Liver (tissue), 3 donors: Measurements from ENCODE around the gene EFNA3.
A peak's percentile ranks its signal among the peaks of the same experiment; 100 is the strongest.

Experiments
- CTCF ChIP-seq: fragments of 150-350 bp; IDR thresholded peaks from 2 replicates; pipeline ENCODE4 v1.5.1; 2017; ENCODE audit warnings: improper control_type of control experiment, low read depth, low read length; ENCODE audit not compliant: missing input control
- EGR1 ChIP-seq, 2 donors: IDR thresholded peaks; 2 replicates each; pipeline ENCODE4 v1.6.1; 2016 to 2018; ENCODE audit warnings: antibody characterized with exemption in 2 of 2, low read depth in 2 of 2
- FOXA1 ChIP-seq: IDR thresholded peaks from 2 replicates; pipeline ENCODE4 v1.6.1; 2016; ENCODE audit warnings: antibody characterized with exemption
- MAX ChIP-seq: IDR thresholded peaks from 2 replicates; pipeline ENCODE4 v1.6.1; 2016; ENCODE audit warnings: antibody characterized with exemption
- TAF1 ChIP-seq: conservative IDR thresholded peaks from 2 replicates; pipeline ENCODE4 v1.6.1; 2016; ENCODE audit warnings: antibody characterized with exemption, mild to moderate bottlenecking
- YY1 ChIP-seq: IDR thresholded peaks from 2 replicates; pipeline ENCODE4 v1.6.1; 2016; ENCODE audit warnings: antibody characterized with exemption, mild to moderate bottlenecking
- donor health status: healthy.
- donor health status: healthy.

GRCh38 chr1:155044812-155045657 is 33.6 kb upstream of the EFNA3 start:
- TF ChIP-seq CTCF (peak; percentile 82), TAF1 (no peak), MAX (no peak), EGR1 (IDR thresholded peaks at IDR 0.05; ENCODE audit: low read depth in 2 of 2) (no peak), YY1 (peak; percentile 13), FOXA1 (no peak)
